Activated CD4-positive, alpha-beta memory T cell treated with anti-CD3 and anti-CD28 coated beads for 36 hours (primary cell): ENCODE measurements around the gene C16orf54. TPM values are rescaled to one million over a fixed set of nuclear protein-coding genes. Genes with fewer than 3 reads are reported as not detected.
"Not testable (repeated sequence)": the region's sequence is repeated elsewhere in the genome, so short reads cannot be mapped to it uniquely, and the experiment has no call there.

Experiments
- CTCF ChIA-PET: fragments of 350-600 bp; sonication (Branson Sonifier 250); formaldehyde crosslinking; loops from one replicate; lab custom pipeline; 2021; ENCODE audit warnings: antibody characterized with exemption, inconsistent platforms; lab: Charles Lee
- POLR2A ChIA-PET: fragments of 350-600 bp; sonication (Branson Sonifier 250); formaldehyde crosslinking; loops from one replicate; lab custom pipeline; 2021; ENCODE audit warnings: antibody characterized with exemption; lab: Charles Lee
- DNase-seq: peaks from one replicate; pipeline ENCODE4 v3.0.0-alpha.2; 2020
- H3K27ac Mint-ChIP-seq: one replicate; pipeline ENCODE4 v1.8.0; 2021; ENCODE audit warnings: mixed read lengths
- H3K27me3 Mint-ChIP-seq: one replicate; pipeline ENCODE4 v1.8.0; 2021; ENCODE audit warnings: mixed read lengths
- H3K36me3 Mint-ChIP-seq: one replicate; pipeline ENCODE4 v1.8.0; 2021; ENCODE audit warnings: mixed read lengths
- H3K4me1 Mint-ChIP-seq: one replicate; pipeline ENCODE4 v1.8.0; 2021; ENCODE audit warnings: low read depth, mixed read lengths
- H3K4me3 Mint-ChIP-seq: one replicate; pipeline ENCODE4 v1.8.0; 2021; ENCODE audit warnings: mild to moderate bottlenecking, mixed read lengths
- H3K9me3 Mint-ChIP-seq: one replicate; pipeline ENCODE4 v1.8.0; 2021; ENCODE audit warnings: mixed read lengths
- intact Hi-C: fragments of 100-400 bp; cut with micrococcal nuclease; formaldehyde crosslinking; loops from one replicate; pipeline ENCODE4 v1.15.1; 2023
- total RNA-seq, 2 experiments: library from RNA; stranded (reverse); gene quantifications; one replicate each; pipeline ENCODE4 v1.2.3, GENCODE V29; 2021

Gene C16orf54
- total RNA-seq: 10 to 100 TPM; 25.2 to 26.2 TPM

- POLR2A ChIA-PET: interaction anchor here (0.6 to 3.5 kb wide), 7 partner anchors 8 to 136 kb away, joined by 3 to 17 read pairs (median 4); partner anchors contain the start of gene KIF22
- H3K36me3 Mint-ChIP-seq: peaks cover 34% of the 10 kb centered on the region
Observed at GRCh38 chr16:29745853-29746345, at the start of gene C16orf54. Gene C16orf54 (minus strand): TSS chr16:29745990. CDS start chr16:29744951, 1,039 bp downstream.

GRCh38 chr16:29794231-29794710 is 48.5 kb upstream of the C16orf54 start:
- Mint-ChIP-seq H3K27me3 (no peaks in the 10 kb centered on the region), H3K36me3 (peaks cover 60% of the 10 kb centered on the region), H3K4me3 (no peak overlapping the region), H3K27ac (no peak overlapping the region), H3K4me1 (peaks cover 28% of the 10 kb centered on the region), H3K9me3 (no peaks in the 10 kb centered on the region)
- intact Hi-C loops: no loop called here
- ChIA-PET POLR2A (interaction anchor here (1.3 kb wide), 1 partner anchor 10 kb away, joined by 5 read pairs; no protein-coding TSS in a partner anchor), CTCF (interaction anchor here (1.1 to 2.0 kb wide), 4 partner anchors 9 to 238 kb away, joined by 3 to 6 read pairs (median 4); no protein-coding TSS in a partner anchor)
- DNase-seq: no peak

More at GRCh38 chr16:29745853-29746345, at the start of gene C16orf54:
- H3K4me3 Mint-ChIP-seq: peak within 1 kb of the TSS; percentile 97
- H3K27me3 Mint-ChIP-seq: no peaks in the 10 kb centered on the region
- H3K4me1 Mint-ChIP-seq: peaks cover 60% of the 10 kb centered on the region
- DNase-seq: peak; percentile 97
- H3K27ac Mint-ChIP-seq: peak within 1 kb of the TSS; percentile 98
- intact Hi-C loops: loop anchor here (1.0 to 5.0 kb wide), 6 partner anchors 14 to 75 kb away; partner anchors contain the start of genes KIF22 and MVP
- CTCF ChIA-PET: interaction anchor here (0.7 to 3.1 kb wide), 5 partner anchors 8 to 62 kb away, joined by 3 to 21 read pairs (median 5); partner anchors contain the start of gene KIF22
- no peaks in the 10 kb centered on the region for H3K9me3 Mint-ChIP-seq

GRCh38 chr16:29793153-29793552 is 47.4 kb upstream of the C16orf54 start:
- H3K27ac Mint-ChIP-seq, H3K27me3 Mint-ChIP-seq, H3K9me3 Mint-ChIP-seq, intact Hi-C loops, DNase-seq, H3K4me3 Mint-ChIP-seq: not testable (repeated sequence)
- H3K4me1 Mint-ChIP-seq: peaks cover 31% of the 10 kb centered on the region
- POLR2A ChIA-PET: interaction anchor here (1.5 kb wide), 1 partner anchor 10 kb away, joined by 6 read pairs; no protein-coding TSS in a partner anchor
- peaks cover 51% of the 10 kb centered on the region for H3K36me3 Mint-ChIP-seq
- CTCF ChIA-PET: interaction anchor here (1.5 to 2.0 kb wide), 3 partner anchors 8 to 93 kb away, joined by 5 to 7 read pairs (median 6); no protein-coding TSS in a partner anchor

GRCh38 chr16:29791845-29792807 is 46.3 kb upstream of the C16orf54 start:
- Mint-ChIP-seq H3K27ac (peak overlapping the region; percentile 97), H3K36me3 (peaks cover 42% of the 10 kb centered on the region), H3K4me3 (peak overlapping the region; percentile 100), H3K4me1 (peaks cover 35% of the 10 kb centered on the region), H3K9me3 (no peaks in the 10 kb centered on the region), H3K27me3 (no peaks in the 10 kb centered on the region)
- intact Hi-C loops: loop anchor here (1.0 to 2.0 kb wide), 4 partner anchors 13 to 91 kb away; partner anchors contain the start of gene C16orf54
- CTCF ChIA-PET: interaction anchor here (1.1 to 2.7 kb wide), 5 partner anchors 24 to 240 kb away, joined by 3 to 16 read pairs (median 7); partner anchors contain the start of gene PAGR1
- DNase-seq: no peak
- POLR2A ChIA-PET: interaction anchor here (1.5 to 2.7 kb wide), 2 partner anchors 11 to 24 kb away, joined by 6 to 11 read pairs; partner anchors contain the start of gene PAGR1

- intact Hi-C loops: loop anchor here (1.0 to 2.0 kb wide), 4 partner anchors 14 to 90 kb away; partner anchors contain the start of gene C16orf54
- POLR2A ChIA-PET: interaction anchor here (0.6 to 2.7 kb wide), 18 partner anchors 11 to 204 kb away, joined by 3 to 29 read pairs (median 4); partner anchors contain the start of genes C16orf54, HIRIP3, KCTD13 and MAZ
- CTCF ChIA-PET: interaction anchor here (1.0 to 3.1 kb wide), 22 partner anchors 7 to 241 kb away, joined by 3 to 42 read pairs (median 6); partner anchors contain the start of genes C16orf54 and PAGR1
- Mint-ChIP-seq H3K9me3 (no peaks in the 10 kb centered on the region), H3K27me3 (no peaks in the 10 kb centered on the region), H3K4me3 (peak overlapping the region; percentile 100), H3K27ac (peak overlapping the region; percentile 97), H3K4me1 (peaks cover 35% of the 10 kb centered on the region), H3K36me3 (peaks cover 37% of the 10 kb centered on the region)
- no peak for DNase-seq
Observed at GRCh38 chr16:29790949-29791844, 45.4 kb upstream of the C16orf54 start.

GRCh38 chr16:29790183-29790948 is 44.6 kb upstream of the C16orf54 start, which contains the start of gene KIF22:
Gene KIF22 (plus strand): TSS chr16:29790751. CDS start chr16:29790760, 9 bp downstream.
- intact Hi-C loops: loop anchor here (2.0 kb wide), 3 partner anchors 46 to 90 kb away; partner anchors contain the start of gene C16orf54
- Mint-ChIP-seq H3K27ac (peak within 1 kb of the TSS; percentile 97), H3K9me3 (no peaks in the 10 kb centered on the region), H3K4me3 (peak within 1 kb of the TSS; percentile 100), H3K36me3 (peaks cover 34% of the 10 kb centered on the region), H3K4me1 (peaks cover 38% of the 10 kb centered on the region), H3K27me3 (no peaks in the 10 kb centered on the region)
- peak; percentile 100 for DNase-seq
- POLR2A ChIA-PET: interaction anchor here (0.6 to 2.7 kb wide), 22 partner anchors 10 to 567 kb away, joined by 3 to 29 read pairs (median 4); partner anchors contain the start of genes C16orf54, HIRIP3, KCTD13 and MAZ
- CTCF ChIA-PET: interaction anchor here (0.7 to 3.1 kb wide), 24 partner anchors 8 to 242 kb away, joined by 3 to 42 read pairs (median 4); partner anchors contain the start of genes C16orf54, MAZ, PAGR1 and TAOK2

GRCh38 chr16:29789775-29790182 is 44.0 kb upstream of the C16orf54 start:
- Mint-ChIP-seq H3K4me1 (peaks cover 44% of the 10 kb centered on the region), H3K4me3 (peak overlapping the region; percentile 100), H3K27me3 (no peaks in the 10 kb centered on the region), H3K9me3 (no peaks in the 10 kb centered on the region), H3K27ac (peak overlapping the region; percentile 97), H3K36me3 (peaks cover 31% of the 10 kb centered on the region)
- ChIA-PET POLR2A (interaction anchor here (0.8 to 2.7 kb wide), 19 partner anchors 10 to 567 kb away, joined by 3 to 29 read pairs (median 4); partner anchors contain the start of genes C16orf54, HIRIP3, KCTD13 and MAZ), CTCF (interaction anchor here (0.7 to 3.1 kb wide), 22 partner anchors 9 to 242 kb away, joined by 3 to 42 read pairs (median 6); partner anchors contain the start of genes C16orf54, MAZ, PAGR1 and TAOK2)
- no peak for DNase-seq
- intact Hi-C loops: loop anchor here (2.0 kb wide), 3 partner anchors 45 to 89 kb away; partner anchors contain the start of gene C16orf54

- CTCF ChIA-PET: interaction anchor here (0.9 kb wide), 1 partner anchor 14 kb away, joined by 3 read pairs; no protein-coding TSS in a partner anchor
- Mint-ChIP-seq H3K4me1 (peaks cover 39% of the 10 kb centered on the region), H3K36me3 (peaks cover 13% of the 10 kb centered on the region)
- H3K27ac Mint-ChIP-seq, H3K27me3 Mint-ChIP-seq, H3K9me3 Mint-ChIP-seq, POLR2A ChIA-PET, intact Hi-C loops, H3K4me3 Mint-ChIP-seq, DNase-seq: not testable (repeated sequence)
Observed at GRCh38 chr16:29787155-29787554, 41.4 kb upstream of the C16orf54 start.

- Mint-ChIP-seq H3K9me3 (no peaks in the 10 kb centered on the region), H3K4me1 (peaks cover 30% of the 10 kb centered on the region), H3K4me3 (peak overlapping the region; percentile 47), H3K27me3 (no peaks in the 10 kb centered on the region), H3K27ac (peak overlapping the region; percentile 65), H3K36me3 (no peaks in the 10 kb centered on the region)
- DNase-seq: peak; percentile 88
- intact Hi-C loops: loop anchor here (1.0 to 5.0 kb wide), 3 partner anchors 38 to 83 kb away; partner anchors contain the start of gene C16orf54
- ChIA-PET POLR2A (interaction anchor here (0.7 to 3.0 kb wide), 3 partner anchors 23 to 55 kb away, joined by 3 to 7 read pairs (median 4); no protein-coding TSS in a partner anchor), CTCF (interaction anchor here (0.7 to 3.4 kb wide), 30 partner anchors 8 to 94 kb away, joined by 3 to 35 read pairs (median 6); partner anchors contain the start of genes C16orf54 and PAGR1)
Observed at GRCh38 chr16:29784901-29785500, 39.2 kb upstream of the C16orf54 start.
